CD4-positive, alpha-beta T cell treated with Interleukin-12 subunit alpha and Interleukin-12 subunit beta, for 1 hour (primary cell): Measurements from ENCODE around the gene OXNAD1.
"Not testable (repeated sequence)": the region's sequence is repeated elsewhere in the genome, so short reads cannot be mapped to it uniquely, and the experiment has no call there.

Experiments
- DNase-seq: peaks from one replicate; pipeline ENCODE4 v3.0.0-alpha.2; 2020

OXNAD1 gene

DNA sequence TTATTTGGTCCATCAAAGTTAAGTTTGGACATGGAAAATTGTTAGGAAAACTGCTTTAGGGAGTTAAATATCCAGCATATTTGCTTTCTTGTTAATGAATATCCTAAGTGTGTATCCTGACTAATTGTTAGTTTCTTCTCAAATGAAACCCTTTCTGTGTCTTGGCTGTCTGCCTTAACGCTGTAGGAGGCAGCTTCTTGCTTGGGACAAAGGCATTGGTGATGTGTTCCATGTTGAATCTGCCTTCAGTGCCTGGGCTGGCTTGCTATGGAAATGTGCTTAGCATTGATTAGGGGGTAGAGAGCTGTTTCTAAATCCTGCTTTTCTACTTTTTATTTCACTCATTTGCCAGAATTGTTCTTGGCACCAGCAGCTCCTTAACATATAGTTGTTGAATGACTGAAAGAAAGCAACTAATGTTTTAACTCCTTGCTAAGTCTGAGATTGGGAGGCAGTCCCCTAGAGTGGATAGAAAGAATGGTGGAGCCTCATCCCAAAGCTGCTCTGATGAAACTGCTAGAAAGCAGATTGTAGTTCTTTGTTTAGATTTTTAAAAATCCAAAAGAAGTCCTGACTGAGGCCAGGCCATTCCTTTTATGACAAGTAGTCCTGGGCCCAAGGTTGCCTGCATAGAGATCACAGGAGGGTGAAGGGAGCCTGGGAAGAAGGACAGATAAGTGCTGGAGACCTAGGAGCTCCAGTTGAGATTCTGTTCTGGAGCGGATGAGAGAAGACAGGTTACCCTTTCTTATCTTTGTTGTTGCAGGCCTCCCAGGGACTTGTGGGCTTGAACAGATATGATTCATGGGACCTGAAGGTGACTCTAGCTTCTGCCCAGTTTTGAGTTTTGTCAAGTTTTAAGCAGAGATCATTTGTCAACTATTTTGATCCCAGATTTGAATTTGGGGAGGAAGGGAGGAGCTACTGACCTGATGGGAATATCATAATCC is 39.3 kb downstream of the OXNAD1 start:
- DNase-seq = no peak

DNA sequence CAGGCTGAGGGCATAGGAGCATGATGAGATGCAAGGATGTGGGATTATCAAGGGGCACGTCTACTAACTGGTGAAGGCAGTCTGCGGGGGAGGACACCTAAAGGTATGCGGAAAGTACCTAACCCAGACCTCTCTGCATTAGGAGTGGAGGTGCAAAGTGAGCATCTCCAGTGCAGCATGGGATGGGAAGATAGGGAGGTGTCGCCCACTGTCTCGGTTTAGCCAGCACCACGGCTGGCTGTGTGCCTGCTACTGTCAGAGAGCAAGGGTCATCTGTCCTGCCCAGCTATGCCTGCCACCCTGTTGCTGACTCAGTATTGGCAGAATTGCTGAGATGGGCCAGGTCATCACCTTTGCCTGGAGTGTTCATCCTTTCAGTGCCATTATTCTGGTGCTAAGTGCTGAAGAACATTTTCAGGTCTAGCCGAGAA is 40.1 kb downstream of the OXNAD1 start:
- DNase-seq = peak; percentile 66

DNA sequence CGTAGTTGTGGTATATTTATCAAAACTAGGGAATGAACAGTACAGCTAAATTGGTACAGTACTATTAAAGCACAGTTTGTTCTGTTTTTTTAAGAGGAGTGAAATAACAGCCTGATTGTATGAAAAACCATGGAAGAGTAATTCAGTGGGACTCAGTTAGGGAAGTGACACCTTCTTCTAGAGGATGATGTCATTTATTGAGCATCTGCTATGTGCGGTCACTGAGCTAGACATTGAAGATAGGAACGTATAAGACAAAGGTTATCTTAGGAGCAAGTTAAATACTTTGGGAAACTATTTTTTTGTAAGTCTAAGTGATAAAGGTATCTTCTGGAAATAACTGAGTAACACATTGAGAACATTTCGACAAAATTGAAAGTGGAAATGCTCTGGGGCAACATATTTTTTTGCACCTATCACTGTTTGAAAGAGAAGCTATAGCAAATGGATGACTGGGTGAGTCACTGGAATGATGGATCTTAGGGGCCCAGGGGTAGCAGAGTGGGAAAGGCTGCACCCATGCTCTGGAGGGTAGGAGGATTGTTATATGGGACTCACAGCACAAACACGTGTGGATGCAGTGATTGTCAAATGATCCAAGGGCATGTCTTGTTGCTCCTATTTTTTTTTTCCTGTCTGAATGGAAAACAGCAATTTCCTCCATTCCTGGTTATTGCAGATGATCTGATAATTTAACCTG is 43.0 kb downstream of the OXNAD1 start:
- DNase-seq = no peak

DNA sequence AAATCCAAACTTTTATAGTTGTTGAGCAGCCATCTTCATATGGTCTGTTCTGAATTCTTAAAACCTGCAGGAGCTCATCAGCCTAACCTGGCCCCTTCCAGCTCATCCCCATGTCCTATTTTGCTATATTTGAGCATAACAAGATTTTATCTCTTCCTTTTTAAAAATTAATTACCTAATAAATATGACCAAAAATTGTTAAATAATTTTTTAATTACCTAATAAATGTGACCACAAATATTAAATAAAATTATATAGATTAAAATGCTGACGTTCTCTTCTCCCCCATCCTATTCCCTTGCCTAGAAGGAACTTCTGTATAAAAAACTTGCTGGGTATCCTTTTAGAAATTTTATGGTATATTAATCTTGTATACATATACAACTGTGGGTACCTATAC is 43.7 kb downstream of the OXNAD1 start:
- no peak for DNase-seq

DNA sequence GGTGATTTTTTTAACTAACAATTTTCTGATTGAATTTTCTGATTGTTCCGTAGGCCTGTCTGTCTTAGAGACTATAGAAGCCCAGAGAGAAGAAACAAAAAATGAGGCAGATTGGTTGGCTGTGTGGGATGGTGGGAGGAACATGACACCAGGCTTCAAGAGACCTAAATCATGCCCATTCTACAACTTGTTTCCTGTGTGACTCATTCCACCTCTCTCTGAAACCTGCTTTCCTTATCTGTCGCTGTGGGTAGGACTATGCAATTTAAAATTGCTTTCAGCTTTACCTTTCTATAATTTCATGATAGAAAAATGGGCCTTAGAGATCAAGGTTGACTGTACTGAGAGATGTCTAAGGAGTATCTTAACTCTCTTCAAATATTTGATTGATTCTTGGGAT is 44.5 kb downstream of the OXNAD1 start:
- peak; percentile 83 for DNase-seq

DNA sequence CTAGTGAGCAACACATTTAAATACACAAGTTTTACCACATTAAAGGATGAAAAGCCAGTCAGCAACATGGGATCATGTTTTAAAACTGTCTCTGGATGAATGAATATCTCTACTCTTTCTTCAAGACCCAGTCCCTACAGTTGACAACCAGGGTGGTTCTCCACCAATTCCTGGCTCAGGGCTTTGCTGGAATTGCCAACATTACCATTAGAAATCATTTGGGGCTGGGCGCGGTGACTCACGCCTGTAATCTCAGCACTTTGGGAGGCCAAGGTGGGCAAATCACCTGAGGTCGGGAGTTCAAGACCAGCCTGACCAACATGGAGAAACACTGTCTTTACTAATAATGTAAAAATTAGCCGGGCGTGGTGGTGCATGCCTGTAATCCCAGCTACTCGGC is 45.5 kb downstream of the OXNAD1 start:
- not testable (repeated sequence) for DNase-seq

DNA sequence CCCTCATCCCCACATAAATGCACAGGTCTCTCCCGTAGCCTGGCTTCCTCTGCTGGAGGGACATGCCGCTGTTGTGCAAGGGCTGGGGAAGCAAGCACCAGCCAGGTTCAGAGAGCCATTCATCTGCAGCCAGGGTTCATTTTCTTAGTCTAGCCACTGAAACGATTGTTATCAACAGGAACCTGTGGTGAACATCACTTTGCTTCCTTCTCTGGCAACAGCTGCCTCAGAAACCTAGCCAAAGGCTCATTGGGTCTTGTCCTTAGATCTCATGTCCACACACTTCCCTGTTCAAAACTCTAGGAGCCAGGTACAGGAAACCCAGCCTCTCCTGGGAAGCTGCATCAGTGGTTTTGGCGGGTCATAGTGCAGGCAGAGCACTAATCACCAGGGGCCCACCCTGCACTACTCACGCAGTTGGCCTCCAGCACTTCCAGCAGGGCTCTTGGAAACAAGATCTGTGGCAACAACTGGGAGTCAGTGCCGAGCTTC is 47.0 kb downstream of the OXNAD1 start:
- peak; percentile 74 for DNase-seq

DNA sequence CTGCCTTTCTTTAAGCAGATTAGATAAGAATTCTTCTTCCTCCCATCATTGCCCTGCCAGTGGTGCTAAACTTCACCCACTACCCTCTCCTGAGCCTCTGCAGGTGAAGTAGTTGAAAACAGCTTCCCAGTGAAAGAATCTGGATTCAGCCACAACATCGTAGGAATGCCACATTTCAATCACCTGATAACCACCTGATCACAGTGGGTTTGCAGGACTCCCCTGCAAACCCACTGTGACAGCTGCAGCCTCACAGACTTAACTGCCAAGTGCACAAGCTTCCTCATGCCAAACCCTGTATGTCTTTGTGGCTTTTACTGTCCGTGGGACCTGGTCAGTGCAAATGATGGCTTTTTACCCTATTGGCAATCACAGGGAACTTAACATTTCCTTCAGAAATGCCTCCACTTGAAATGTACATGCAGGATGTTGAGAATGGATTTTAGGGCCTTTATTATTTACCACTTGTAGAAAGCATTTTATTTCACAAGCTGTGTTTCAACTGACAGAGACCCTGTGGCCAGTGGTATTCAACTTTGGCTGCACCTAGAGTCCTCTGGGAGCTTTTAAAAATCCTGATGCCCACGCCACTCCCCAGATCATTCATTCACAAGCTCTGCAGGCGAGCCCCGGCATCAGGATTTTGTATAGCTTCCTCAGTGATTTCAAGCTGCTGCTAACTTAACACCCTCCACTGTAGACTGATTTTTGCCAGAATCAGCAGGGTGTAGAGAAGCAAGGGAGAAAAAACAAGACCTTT is 49.1 kb downstream of the OXNAD1 start:
- DNase-seq = no peak

DNA sequence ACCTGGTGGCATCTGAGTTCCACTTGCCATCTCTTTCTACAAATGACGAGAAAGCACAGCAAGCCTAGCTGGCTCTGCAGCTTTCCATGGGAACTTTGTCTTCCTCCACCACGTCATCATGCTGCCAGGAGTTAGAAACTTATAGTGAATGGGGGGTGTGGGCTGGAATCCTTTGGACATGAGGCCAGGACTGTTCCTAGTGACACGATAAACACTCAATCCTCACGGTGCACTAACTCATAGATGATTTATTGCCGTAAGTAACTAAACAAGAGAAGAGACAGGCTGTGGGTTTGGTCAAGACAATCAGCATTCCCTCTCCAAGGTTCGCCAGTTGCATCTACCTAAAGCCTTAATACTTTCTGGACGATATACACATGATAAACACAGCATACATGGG is 50.6 kb downstream of the OXNAD1 start:
- DNase-seq = no peak

DNA sequence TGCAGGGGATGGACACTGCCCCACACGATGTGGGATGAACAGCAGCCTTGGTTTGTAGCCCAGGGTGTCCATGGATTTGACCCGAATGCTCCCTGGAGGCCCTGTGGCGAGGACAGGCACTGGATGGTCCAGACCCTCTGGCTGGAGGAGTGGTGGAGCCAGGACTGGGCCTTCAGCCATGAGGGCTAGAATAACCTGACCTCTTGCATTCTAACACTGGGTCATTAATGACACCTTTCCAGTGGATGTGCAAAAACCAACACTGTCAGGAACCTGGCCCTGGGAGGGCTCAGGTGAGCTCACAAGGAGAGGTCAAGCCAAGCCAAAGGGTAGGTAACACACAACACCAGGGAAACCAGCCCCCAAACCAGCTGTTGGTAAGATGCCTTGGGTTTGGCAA is 51.4 kb downstream of the OXNAD1 start:
- no peak for DNase-seq

DNA sequence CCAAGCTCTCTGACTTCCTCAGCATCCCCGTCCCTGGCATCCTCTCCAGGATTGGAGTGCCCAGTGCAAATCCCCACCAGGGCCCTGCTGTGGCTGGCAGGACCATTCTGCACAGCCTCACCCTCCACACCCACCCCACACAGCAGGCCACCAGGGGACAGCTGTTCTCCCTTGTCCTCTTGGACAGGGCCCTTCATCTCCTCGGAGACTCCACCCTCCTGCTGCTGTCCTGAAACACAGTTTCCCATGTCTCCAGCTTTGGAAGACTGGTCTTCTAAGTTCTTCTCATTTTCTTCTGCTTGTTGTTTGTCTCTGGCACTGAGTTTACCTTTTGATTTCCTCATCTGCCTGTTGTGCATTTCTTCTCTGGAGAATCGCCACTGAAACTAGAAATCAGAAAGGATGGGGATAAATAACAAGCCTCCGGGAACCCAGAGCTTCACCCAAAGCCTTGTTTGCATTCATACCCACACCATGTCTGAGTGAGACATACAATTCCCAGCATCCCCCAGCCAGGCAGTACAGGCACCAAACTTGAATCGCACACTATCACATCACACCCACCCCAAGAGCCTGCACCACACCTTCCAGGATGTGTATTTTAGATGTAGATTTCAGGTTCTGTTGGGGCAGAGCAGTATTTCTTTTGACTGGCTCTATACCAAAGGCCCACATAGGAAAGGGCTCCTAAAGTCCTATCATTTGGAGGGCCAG is 52.0 kb downstream of the OXNAD1 start:
- no peak for DNase-seq

DNA sequence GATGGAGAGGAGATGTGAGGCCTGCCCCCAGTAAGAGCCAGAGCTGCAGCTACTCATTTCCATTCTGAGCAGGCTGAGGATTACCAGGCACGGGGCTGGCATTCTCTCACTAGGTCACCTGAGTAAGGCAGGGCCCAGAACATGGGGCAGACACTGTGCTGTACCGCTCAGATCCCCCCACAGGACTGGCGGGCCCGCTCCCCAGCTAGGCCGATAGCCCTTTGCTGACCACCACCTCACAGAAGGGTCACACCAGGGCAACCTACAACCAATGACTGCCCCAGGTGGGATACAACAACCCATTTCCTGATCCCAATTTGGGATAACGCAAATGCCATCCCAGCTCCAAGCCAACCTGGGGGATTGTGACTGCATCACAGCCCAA is 52.5 kb downstream of the OXNAD1 start:
- DNase-seq = no peak

DNA sequence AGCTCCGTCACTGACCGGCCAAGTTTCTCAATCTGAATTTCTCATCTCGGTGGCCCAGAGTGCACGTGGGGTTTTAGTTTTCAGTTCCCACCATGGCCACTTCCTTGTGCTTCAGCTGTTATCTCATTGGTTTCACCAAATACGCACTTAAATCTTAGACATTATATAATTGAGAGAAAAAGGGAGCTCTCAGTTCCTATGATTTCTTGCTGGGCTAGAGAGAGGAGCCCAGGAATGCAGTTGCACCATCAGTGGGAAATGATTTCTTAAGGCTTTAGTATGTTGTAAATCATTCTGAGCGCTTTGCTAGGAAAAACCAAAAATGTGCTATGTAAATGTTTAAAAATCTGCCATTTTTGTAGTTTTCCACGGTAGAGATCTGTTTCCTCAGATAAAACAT is 53.2 kb downstream of the OXNAD1 start:
- no peak for DNase-seq

DNA sequence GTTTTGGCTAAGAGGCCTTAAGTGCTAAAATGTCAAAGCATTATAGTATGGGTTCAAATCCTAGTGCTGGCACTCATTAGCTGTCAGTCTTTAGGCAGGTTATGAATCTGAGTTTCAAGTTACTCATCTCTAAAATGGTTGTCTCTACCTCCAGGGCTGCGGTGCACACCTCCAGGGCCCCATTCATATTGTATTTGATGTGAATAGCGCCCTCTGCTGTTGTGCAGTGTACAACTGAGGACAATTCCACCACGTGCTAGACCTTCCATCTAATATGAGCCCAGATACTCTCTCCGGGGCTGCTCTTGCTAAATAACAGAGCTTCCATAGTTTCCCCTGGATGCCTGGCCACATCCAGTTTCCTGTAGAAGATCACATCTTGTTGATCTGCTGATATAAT is 54.3 kb downstream of the OXNAD1 start:
- DNase-seq = peak; percentile 88

DNA sequence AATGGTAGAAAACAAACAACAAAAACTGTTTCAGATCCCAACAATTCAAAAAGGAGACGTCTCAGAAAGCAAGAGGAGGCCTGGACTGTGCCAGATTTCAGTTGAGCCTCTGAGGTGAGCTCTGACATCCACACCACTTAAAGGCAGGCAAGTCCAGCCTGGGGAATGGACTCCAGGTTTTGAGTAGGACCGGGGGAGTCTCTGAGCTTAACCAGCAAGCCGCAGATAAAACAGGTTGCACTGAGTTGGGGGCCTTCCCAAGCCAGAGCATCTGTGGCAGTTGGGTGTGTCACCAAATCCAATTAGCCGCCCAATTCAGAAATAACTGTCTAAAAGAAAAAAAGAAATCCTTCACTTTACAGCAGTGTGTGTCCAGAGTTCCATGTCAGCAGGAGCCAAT is 54.7 kb downstream of the OXNAD1 start:
- DNase-seq = no peak

DNA sequence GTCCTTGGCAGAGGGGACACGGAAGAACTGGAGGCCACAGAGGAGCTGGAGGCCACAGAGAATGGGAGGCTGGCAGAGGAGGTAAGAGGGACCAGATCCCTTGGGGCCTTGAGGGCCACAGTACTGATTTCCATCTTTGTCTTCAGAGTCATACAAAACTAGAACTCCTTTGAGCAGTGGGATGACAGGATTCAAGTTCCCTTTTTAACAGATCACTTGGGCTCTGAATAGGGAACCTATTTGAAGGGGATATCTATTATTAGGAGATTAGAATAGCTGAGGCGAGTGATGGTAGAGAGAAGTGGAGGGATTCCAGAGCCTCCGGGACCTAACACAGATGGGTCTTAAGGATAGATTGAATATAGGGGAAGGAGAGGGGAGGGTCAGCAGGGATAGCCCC is 55.7 kb downstream of the OXNAD1 start:
- no peak for DNase-seq

DNA sequence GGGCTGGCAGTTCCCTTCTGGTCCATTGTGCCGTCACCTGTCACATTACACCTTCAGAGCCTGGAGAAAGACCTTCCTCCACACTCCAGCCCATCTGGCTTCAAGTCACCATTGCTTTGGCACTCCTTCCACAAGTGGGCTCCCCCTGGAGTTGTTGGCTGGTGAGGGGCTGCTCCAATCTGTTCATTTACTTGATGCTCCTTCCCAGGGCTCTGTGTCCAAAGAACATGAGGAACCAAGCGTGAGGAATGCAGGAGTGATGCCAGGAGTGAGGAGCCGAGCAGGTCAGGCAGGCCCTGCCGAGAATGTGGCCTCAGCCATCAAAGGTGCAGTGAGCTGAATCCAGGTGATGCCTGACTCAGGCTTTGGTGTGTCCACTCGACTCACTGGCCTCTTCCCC is 57.2 kb downstream of the OXNAD1 start:
- no peak for DNase-seq

DNA sequence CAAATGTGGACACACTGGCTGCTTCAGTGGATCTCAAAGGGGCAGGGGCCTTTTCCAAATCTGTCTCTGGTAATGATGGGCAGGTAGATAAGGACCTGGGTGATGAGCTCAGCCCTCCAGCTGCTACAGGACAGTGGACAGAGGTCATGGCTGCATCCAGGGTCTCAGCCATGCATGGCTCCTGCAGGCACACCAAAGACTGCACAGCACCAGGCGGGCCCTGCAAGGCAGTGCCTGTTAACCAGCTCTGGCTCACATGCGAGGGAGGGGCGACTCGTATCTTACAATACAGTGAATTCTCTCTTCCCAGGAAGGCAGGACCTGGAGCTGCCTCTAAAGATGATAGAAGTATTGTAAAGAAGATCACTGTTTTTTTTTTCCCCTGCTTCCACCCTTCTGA is 58.7 kb downstream of the OXNAD1 start:
- DNase-seq = no peak

DNA sequence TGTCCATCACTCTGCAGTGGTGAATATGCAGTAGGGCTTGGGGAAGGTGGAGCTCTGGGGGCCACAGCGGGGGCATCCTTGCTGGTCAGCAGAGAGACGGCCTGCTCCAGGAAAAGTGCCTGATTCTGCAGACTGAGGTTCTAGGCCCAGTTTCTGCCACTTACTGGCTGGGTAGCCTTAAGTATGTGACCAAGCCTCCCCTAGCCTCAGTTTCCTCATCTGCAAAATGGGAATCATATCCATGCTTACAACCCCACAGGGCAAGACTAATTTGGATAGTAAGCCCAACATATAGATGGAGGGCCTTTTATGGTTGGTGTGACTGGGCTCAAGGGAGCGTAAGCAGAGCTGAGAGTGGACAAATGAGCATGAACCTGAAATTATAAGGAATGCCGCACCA is 60.8 kb downstream of the OXNAD1 start:
- no peak for DNase-seq

DNA sequence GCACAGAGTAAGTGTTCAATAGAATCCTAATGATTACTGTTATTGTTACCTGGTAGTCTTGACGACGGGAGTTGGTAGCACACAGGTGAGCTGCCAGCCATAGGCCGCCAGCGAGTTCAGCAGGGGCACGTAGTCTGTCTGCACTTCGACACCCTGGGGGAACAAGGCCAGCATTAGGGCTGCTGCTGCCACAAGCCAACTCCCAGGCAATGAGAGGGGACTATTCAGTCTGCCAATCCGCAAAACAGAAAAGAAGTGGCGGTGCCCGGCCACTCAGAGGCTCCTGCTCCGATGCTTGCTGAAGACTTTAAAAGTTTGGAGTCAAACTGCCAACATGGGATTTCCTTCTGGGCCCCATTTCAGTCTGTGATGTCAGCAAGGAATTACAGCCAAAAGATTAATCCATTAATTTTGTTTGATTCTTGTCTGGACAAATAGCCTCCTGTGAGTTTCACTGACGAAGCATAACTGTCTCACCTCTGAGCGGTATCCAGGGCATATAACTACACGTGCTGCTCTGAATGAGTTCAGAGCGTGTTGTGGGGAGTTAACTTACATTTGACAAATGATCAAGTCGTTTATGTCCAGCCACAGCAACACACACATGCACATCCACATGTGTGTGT is 61.8 kb downstream of the OXNAD1 start:
- DNase-seq = no peak

DNA sequence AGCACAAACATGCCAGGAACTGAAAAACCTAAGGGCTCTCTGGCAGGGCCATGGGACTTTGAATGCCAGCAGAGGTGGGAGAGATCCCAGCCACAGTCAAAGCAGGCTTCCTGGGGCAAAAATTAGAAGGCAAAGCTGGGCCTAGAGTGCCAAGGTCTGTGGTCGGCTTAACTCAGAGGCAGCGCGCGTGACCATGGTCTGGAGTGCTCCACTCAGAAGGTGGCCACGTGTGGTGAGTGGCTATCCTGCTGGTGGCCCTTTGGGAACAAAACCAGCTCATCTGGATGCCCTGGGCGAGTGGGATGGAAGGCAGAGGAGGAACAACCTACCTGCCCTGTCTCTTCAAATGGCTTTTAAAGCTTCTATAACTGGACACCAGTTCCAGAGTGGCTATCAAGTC is 63.1 kb downstream of the OXNAD1 start:
- DNase-seq = no peak
